ENCODE measurements around the gene SDK1.

The SDK1 gene

DNA sequence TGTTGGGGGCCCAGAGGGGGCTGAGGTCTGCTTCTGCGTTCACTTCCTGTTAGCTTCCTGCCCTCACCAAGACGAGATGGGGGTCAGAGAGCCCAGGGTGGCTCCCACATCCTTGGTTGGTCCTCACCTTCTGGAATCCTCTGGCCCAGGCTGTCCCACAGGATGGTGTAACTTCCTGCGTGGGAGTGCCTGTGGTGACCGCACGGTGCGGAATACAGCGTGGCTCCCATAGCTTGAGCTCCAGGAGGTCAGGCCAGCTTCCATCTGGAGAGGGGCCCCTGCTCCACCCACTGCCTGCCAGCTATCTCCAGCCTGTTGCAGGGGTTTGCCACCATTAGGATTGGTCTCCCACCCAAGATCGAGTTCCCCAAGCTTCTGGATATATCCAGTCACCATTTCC is 699.9 kb downstream of the SDK1 start:
- no peak for DNase-seq

DNA sequence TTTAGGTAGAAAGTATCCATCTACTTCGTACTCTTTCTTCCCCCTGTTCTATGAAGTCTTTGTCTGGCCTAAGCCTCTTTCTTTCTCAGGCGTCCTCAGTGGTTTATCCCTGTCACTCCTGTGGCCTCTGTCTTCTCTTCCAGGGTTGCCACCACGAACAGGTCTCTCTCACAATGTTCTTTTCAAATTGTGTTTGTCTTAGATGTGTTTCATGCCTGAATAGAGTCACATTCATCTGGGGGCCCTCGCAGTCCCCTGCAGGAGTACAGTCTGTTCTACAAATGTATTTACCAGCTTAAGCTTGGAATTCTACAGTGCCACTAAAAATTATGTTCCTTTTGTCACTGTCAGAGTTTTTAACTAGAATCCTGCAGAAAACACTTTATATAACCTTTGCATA is 700.7 kb downstream of the SDK1 start:
- DNase-seq = no peak

DNA sequence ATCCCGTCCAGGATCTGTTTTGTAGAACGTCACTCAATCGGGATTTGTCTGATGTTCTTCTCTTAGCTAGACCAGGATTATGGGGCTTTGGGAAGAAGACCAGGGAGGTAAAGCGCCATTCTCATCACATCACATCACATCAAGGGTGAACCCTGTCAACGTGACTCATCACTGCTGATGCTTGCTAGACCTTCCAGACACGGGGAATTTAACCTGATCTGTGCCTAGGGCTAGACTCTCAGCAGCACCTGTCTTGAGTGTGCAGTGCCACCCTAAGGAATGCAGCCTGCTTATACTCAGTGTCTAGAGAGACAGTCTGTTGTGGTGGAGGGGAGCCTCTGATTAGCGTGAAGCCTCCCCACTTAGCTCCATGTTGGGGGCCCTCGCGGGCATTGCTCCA is 702.5 kb downstream of the SDK1 start:
- no peak for DNase-seq

DNA sequence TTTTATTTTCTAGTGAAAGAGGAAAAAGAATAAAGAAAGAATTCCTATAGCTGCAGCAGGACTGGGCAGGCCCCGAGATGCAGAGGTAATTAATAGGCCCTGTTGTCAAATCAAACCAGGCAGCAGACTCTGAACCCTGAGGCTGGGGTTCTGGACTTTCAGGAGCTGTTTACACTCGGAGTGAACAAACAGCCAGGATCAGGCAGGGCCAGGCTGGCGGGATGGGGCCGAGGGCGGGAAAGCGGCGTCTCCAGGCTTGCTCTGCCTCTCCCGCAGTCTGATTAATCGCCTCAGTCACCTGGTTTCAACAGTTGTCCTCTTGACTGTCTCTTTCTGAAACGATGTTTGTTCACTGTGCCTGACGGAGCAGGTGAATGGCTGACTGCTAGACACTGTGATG is 705.6 kb downstream of the SDK1 start:
- no peak for DNase-seq

DNA sequence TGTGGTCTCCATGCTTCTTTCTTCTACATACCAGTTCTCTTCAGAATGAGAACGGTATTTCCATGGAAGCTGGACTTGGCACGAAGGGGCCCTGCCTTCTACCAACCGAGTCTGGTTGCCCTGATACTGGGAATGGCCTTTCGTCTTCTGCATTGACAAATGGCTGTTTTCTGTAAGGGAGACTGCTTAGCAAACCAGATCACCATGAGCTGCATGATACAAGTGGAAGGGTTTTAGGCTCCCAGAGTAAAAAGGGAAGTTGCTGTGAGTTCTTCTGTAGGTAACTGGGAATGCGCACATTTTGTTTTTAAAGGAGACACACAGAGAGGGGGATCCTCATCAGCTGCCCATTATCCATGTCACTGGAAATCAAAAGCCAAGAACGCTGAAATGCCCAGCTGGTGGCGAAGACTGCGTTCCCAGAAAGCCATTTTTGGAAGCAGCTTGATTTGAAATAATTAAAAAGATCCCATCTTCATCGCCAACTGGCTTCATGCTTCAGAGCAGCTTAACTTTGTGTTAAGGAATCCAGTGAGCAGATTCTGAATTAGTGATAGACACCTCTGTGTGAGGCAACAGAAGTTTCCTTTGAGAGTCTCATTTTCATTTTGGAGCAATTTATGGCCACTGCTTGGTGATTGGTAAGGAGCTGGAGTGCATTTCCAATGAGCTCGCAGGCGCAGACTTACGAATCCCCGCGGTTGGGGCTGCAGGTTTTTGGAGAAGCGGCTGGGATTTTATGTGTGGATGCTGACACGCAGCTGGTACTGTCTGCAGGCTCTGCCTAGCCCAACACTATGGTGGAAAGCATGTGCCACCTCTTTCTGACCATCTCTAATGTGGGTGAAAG is 708.4 kb downstream of the SDK1 start:
- DNase-seq = no peak

DNA sequence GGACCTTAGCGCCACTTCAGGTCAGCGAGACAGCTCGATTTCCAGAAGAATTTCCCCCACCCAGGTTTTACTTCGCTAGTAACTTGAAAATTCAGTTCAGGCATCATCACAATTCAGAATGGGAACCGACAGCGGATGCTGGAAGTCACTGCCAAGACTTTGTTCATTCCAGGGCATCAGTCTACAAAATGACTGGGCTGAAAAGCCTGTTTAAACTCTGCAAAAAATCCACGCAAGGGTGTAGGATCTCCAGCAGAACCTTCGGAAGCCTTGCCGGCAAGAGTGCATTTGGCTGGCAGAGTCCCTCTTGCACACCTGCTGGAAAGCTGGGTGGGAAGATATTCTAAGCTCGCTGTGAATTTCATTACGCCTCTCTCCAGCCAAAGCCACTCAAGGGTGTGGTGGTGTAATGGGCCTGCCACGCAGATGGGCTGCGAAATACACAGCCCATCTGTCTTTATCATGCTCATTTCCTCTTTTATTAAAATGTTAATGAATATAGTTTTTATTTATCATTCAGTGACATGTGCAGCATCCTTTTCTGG is 709.1 kb downstream of the SDK1 start:
- DNase-seq = no peak

DNA sequence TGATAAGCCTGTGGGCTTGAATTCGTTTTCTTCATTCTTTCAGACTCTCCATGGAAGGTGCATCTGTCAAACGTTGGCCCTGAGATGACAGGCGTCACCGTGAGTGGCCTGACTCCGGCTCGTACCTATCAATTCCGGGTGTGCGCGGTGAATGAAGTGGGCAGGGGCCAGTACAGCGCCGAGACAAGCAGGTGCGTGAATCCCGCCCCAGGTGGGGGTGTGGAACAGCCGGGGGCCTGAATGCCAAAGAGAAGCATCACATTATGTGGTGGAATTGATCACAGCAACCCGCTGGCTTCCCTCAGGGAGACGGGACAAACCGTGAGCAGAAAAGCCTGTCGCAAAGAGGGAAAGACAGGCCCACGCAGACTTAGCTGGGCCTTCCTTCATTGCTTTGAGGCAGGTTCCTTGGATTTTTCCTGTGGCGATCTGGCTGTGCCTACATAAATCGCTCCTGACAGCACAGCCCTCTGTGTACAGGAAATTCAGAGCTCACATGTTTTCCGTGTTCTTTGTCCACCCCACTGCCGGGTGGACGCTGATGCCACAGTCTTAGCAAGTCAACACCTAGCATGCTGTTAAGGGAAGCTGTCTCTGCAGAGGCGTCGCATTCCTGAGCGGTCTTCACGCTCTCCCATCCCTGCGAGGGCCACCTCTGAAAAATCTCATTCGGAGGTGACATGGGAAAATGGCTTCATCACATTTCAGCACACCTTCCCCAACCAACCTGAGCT is 710.0 kb downstream of the SDK1 start:
- DNase-seq = no peak

DNA sequence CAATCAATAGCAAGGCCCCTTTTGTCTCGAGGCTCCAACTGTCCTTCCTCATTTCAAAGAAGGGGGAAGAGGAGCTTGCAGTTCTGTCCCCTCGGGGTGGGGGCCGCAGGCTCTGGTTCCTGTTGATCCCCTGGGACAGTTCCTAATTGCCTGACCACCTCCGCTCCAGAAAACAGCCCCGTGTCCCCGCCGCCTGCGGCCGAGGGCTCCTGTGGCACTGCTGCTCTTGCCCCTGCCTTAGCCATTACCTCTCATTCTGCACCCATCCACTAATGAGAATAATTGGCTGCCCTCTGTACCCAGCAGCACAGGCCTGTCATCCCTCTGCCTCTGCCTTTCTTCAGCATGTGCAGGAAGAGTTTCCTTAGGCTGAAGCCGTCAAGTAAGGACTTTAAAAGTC is 712.7 kb downstream of the SDK1 start:
- DNase-seq = no peak

DNA sequence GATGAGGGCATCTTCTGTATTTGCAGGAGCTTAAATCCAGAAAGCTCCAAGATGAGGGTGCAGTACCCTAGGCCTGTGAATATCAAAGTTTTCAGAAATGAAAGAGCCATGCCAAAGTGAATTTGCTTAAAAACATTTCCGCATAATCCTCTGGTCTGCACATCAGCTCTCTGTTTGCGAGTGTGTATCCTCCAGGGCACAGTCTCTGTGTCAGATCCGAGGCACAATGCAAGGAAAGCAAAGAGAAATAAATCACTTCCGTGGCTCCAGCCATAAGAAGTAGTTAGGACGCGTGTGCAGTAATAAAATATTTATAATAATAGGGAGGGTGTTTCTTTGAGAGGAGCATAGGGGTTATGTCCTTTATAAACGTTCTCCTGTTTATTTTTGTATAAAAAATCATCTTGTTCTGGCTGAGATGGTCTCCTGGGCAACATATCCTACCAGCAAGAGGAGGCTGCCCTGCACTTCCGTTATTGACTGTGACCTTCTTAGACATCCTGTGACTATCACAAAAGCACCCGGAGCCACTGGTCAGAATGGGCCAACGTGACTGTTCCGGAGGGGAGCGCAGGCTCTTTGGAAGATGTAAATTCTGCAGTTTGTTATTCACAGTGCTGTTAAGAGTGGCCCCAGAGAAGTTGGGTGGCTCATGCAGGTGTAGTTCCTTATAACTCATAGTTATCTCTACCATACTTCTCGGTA is 713.4 kb downstream of the SDK1 start:
- no peak for DNase-seq

DNA sequence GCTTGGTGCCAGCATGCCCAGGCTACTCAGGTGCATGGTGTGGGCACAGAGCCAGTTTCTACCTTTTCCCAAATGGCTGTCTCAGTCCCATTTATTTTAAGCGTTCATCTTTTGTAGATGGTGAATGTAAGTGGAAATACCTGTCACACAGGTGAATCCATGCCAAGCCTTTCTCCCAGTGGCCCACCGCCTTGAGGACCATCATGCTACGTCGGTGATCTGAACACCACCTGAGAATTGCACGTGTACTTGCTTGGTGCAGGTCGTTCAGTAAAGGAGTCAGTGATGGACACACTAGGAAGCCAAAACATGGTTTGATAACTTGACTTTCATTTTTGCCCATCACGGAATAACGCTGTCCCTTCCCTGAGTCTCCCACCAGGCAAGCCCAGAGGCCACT is 714.3 kb downstream of the SDK1 start:
- no peak for DNase-seq

DNA sequence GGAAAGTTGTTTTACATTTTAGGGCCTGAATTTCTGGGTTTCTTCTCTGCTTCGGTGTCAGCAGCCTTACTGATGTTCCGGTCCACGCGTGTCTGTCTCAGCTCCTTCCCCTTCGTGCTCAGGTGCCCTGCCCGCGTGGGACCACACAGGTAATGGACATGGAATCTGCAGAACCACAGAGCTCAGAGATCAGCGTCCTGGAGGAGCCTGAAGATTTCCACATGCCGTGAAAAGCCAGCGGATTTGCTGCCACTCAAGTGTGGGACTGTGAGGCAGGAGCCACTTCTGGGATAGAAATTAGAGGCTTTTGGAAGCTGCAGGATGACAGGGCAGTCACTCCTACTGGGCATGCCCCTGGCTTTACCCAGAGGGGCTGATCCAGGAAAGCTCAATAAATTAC is 714.9 kb downstream of the SDK1 start:
- no peak for DNase-seq

DNA sequence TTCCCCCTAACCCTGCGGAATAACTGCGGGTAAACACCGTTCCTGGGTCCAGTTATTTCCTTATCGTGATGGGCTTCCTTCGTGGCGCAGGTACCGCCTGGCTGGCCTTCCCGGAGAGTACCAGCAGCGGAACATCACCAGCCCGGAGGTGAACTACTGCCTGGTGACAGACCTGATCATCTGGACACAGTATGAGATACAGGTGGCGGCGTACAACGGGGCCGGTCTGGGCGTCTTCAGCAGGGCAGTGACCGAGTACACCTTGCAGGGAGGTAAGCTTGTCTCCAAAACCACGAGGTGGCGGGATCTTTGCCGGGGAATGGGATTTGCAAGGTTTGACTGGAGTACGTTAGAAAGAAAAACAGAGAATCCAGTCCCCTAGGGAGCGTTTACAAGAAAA is 716.0 kb downstream of the SDK1 start:
- no peak for DNase-seq

DNA sequence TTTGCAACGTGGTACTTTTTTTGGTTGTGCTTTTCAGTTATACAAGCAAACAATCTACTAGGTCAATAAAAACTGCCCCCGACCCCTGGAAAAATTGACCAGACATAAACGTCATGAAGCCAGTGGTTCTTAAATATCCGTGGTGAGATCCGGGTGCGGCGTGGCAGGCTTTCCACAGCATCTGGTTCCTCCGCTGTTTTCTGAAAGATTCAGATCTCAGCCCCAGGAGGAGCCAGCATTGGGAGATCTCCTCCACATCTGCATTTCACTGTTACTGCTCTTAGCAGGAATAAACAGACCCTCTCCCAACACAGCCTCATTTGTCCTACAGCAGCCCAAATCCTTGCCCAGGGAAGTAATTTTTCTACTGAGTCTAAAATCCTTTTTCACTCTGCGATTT is 716.7 kb downstream of the SDK1 start:
- no peak for DNase-seq

DNA sequence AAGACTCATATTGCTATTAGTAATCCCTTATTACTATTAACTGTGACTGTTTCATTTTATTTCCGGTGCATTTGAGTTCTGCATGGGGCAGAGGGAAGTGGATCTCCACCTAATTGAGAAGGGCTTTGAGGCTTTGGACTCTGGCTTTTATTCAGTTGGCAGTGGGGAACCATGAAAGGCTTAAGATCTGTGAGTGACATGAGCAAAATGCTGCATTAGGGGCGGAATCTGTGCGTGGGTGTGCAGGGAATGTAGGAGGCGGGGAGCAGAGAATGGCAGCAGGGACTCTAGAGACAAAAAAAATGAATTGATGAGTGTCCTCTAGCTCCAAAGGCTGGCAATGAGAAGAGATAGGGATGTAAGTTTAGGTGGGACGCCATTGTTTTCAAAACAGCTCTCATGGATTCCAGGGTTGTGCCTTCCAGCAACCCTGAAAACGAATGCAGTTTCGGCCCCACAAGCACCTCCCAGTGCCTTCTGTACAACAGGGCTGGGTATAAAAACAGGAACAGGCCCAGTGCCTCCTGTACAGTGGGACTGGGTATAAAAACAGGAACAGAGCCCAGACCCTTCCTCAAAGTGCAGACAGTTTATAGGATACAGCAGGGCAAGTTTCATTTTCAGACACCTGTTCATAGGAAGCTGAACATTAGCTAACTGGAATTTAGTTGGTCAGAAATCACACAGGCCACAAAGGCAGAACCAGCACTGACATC is 717.7 kb downstream of the SDK1 start:
- no peak for DNase-seq

DNA sequence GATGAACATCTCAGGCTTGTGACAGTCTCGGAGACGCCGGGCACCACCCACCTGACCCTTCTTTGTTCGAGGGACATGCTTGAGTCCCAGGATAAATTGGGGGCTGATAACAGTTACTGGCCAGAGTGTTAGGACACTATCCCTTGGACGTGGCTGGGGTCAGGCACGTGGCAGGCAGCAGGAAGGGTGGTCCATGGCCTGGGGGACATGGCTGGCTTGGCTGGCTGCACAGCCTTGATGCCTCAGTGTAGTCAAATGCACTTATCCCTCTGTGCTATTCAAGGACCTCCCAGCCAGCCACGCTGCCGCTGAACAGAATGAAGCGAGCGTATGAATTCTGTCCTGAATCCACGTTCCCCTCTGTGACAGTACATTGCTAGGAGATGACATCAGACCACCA is 719.0 kb downstream of the SDK1 start:
- no peak for DNase-seq

DNA sequence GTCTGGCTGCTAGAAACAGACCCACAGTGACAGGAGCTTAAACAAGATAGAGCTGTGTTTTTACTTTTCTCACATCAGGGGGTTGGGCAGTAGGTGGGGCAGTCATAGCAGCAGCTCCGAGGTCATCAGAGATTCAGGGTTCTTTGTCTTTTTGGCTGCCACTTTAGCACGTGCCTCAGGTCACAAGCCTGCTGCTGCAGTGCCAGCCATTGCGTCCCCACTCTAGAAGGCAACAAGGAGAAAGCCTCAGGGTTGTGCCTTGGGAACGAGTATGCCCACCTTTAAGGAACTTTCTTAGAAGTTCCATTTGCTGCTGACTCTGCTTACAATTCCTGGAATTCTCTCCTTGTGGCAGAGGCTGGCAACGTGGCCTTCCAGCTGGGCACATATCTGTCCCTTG is 720.4 kb downstream of the SDK1 start:
- no peak for DNase-seq

DNA sequence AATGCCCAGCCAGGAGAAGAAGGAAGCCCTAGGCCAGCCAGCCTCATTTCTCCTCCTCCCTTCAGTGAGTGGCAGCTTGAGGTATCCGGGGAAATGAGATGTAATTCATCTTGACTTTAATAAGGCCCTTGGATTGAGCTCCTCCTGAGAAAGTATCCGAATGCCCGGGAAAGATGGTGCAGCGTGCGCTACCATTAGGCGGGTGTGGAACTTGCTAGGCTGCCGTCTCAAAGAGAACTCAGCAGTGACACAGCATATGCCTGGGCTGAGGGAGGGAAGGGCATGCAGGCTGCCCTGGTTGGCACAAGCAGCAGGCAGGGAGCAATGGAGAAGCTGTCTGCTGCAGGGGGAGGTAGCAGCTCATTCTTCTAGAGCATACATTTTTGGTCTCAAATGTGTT is 721.2 kb downstream of the SDK1 start:
- DNase-seq = no peak

DNA sequence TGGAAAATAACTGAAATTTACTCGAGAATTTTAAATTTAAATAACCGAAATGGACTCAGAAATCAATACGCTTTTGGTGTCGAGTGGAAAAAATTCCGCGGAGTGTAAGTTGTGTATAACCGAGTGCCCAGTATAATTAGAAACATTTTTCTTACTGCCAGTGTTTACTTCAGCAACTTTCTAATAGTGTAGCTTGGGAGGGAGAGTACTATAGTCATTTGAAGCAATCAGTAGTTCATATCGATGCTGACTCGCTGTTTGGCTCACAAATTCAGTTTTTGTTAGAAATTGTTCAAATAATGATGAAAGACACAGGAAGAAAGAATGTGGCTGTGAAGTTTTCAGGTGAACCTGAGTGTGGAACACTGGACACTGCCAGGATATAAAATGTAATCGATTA is 722.5 kb downstream of the SDK1 start:
- DNase-seq = no peak

DNA sequence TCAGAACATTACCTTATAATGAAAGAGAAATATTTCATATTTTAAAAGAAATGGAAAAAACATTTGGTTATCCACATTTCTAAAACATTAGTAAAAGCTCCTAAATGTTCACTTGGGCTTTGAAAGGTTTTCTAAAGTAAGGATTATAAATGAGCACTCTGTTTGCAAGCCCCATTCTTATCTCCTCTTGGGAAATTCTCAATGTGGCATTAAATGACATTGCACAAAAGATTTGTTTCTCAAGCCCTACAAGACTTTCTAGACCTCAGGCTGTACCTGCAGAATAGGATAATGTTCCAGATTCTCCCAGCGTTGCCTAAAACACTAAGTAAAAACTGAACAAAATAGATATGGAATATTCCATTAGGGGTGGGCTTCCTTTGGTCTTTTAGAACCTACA is 723.1 kb downstream of the SDK1 start:
- no peak for DNase-seq

DNA sequence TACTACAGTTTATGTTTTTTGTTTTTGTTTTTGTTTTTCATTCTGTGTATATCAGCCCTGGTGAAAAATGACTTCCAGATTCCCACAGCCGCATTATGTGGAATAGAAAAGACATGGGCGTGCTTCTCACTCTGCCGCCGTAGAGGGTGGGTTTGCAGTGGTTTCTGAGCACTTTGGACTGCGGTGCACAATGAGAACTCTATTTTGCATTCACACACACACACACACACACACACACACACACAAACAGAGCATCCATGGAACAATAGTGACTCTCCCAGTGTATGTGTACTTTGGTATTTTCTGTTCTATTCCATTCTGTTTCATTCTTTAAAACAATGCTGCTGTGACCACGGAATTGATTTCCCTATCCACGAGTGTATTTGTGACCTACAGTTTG is 723.8 kb downstream of the SDK1 start:
- DNase-seq = no peak

DNA sequence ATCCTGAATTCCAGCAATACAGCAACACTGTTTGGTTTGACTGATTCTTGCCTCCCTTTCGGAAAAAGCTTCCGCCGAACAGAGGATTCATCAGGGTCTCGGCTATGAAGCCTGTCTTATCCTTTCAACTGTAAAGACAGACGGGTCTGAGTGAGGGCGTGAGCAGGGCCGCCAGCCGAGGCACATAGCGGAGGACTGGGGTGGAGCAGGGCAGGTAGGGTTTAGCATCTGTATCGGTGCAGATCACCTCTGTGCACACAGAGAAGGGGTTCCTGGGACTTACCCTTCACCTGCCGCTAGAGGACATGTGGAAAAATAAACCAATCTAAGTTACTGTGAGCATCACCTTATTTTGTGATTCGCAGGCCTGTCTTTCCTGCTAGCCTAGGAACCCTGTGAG is 724.2 kb downstream of the SDK1 start:
- no peak for DNase-seq

DNA sequence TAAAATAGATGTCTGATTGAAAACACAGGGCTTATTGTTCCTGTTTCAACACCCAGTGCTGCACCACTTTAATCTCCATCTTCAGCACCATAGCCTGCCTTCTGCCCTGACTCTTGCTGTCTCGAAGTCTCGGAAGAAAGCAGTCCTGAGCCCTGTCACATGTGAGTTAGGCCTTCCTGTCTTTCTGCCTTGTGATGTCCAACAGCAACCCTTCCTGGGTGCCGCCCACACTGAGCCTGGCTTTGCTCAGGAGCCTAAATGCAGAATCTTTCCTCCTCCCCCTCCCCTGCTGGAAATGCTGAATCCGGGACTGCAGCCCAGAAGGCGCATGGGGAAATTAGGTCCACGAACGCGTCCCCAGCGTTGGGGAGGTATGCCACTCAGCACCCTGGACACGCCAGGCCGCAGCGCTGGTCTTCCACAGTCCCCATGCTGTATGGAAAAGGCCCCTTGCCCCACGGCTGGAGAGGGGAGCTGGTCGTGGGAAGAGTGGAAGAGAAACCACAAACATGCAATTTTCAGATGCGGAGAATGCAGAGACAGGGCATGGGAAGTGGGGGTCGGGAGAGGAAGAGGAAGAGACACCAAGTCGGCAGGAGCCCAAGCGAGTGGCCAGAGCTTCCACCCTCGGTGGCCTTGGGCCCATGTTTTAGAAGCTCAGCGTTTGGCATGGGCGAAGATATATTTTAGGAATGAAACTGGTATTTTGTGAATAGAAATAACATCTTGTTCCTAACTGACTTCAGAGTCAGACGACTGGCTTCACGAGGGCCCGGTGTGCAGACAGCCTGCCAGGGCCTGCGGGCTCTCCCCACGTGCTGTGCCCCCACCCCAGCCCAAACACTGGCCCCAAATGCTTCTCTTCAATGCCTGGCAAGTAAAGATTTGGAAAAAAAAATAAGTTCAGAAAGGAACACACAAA is 724.9 kb downstream of the SDK1 start:
- DNase-seq = no peak

Measured in SW 1271 (cell line).